Testis (tissue), 3 donors: ENCODE results near the gene ARID1B. TPM values are rescaled to one million over a fixed set of nuclear protein-coding genes. Genes with fewer than 3 reads are reported as not detected.

Experiments
- DNase-seq: peaks from one replicate; pipeline ENCODE4 v3.0.0-alpha.2; 2019
- H3K27ac ChIP-seq, 2 donors: fragments of 200-600 bp; sonication (generic); one replicate each; pipeline ENCODE4 v1.5.1; 2019
- H3K27me3 ChIP-seq: fragments of 200-600 bp; sonication (generic); one replicate; pipeline ENCODE4 v1.5.1; 2019
- H3K36me3 ChIP-seq: fragments of 200-600 bp; sonication (generic); one replicate; pipeline ENCODE4 v1.5.1; 2017; ENCODE audit warnings: low read depth; ENCODE audit errors: missing control alignments
- H3K4me1 ChIP-seq: fragments of 200-600 bp; sonication (generic); one replicate; pipeline ENCODE4 v1.5.1; 2019
- H3K4me3 ChIP-seq, 2 donors: fragments of 200-600 bp; sonication (generic); one replicate each; pipeline ENCODE4 v1.5.1; 2017 to 2019
- H3K9me3 ChIP-seq: fragments of 200-600 bp; sonication (generic); one replicate; pipeline ENCODE4 v1.5.1; 2017
- POLR2A ChIP-seq: fragments of 450-650 bp; IDR thresholded peaks from one replicate; pipeline ENCODE4 v1.6.1; 2017; ENCODE audit warnings: antibody characterized with exemption, mild to moderate bottlenecking, moderate library complexity
- WGBS, 2 donors: methylation state at CpG; one replicate each; pipeline ENCODE4 v1.1.5; 2018; 5-methylcytosine and 5-hydroxymethylcytosine counted together
- intact Hi-C: fragments of 100-400 bp; cut with DNase I; formaldehyde crosslinking; loops from one replicate; pipeline ENCODE4 v1.15.1; 2023; ENCODE audit warnings: low total_unique reads
- polyA plus RNA-seq: library from polyadenylated mRNA; stranded (reverse); fragments of 350-450 nt; fragmentation: Illumina TruSeq; extraction: RNeasy Lipid Tissue Mini Kit (QIAGEN cat#74804); gene quantifications from one replicate; pipeline ENCODE4 v1.2.3, GENCODE V29; 2014; ENCODE audit warnings: low read depth, low replicate concordance; ENCODE audit not compliant: insufficient read depth
- total RNA-seq, 2 donors: library from RNA; depleted of rRNA; stranded (reverse); fragments of >200 nt; gene quantifications; one replicate each; pipeline ENCODE4 v1.2.3, GENCODE V29; 2016
- TF ChIP-seq, protein P1 (sequence below), 3 experiments: fragments of 450-650 bp in 2 of 3; fragments of 200-600 bp in 1 of 3; sonication (generic) in 1 of 3; IDR thresholded peaks; one replicate each; pipeline ENCODE4 v1.5.1; 2016 to 2019; ENCODE audit warnings: antibody characterized with exemption in 3 of 3, mild to moderate bottlenecking in 2 of 3, moderate library complexity in 1 of 3

ARID1B gene
- total and polyA plus RNA-seq, 3 donors from 2014 or later = 26.2 to 126 (median 103) TPM

DNA sequence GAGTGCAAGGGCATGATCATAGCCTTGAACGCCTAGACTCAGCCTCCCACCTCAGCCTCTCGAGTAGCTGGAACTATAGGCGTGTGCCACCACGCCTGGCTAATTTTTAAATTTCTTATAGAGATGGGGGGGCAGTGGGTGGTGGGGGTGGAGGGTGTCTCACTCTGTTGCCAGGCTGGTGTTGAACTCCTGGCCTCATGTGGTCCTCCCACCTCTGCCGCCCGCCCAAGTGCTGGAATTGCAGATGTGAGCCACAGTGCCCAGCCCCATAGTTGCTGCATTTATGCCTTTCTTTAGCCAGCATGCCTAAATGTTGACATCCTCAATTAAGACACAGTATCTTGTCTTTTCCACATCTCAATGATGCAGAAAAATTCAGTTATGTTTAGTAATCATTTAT lies 171.1 kb downstream of the ARID1B start:
- no peaks in the 10 kb centered on the region for H3K27me3 ChIP-seq
- TF ChIP-seq, protein P1, sequence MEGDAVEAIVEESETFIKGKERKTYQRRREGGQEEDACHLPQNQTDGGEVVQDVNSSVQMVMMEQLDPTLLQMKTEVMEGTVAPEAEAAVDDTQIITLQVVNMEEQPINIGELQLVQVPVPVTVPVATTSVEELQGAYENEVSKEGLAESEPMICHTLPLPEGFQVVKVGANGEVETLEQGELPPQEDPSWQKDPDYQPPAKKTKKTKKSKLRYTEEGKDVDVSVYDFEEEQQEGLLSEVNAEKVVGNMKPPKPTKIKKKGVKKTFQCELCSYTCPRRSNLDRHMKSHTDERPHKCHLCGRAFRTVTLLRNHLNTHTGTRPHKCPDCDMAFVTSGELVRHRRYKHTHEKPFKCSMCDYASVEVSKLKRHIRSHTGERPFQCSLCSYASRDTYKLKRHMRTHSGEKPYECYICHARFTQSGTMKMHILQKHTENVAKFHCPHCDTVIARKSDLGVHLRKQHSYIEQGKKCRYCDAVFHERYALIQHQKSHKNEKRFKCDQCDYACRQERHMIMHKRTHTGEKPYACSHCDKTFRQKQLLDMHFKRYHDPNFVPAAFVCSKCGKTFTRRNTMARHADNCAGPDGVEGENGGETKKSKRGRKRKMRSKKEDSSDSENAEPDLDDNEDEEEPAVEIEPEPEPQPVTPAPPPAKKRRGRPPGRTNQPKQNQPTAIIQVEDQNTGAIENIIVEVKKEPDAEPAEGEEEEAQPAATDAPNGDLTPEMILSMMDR (IDR thresholded peaks at IDR 0.05) = no peak
- TF ChIP-seq POLR2A = no peak
- intact Hi-C loops = no loop called here
- WGBS, 2 donors = 87 to 90% methylated on average over 6 of the region's 6 CpGs
- no peaks in the 10 kb centered on the region for H3K36me3 ChIP-seq
- no peak overlapping the region for H3K27ac ChIP-seq
- H3K4me1 ChIP-seq = no peaks in the 10 kb centered on the region
- no peak overlapping the region for H3K4me3 ChIP-seq
- no peaks in the 10 kb centered on the region for H3K9me3 ChIP-seq
- no peak for DNase-seq

DNA sequence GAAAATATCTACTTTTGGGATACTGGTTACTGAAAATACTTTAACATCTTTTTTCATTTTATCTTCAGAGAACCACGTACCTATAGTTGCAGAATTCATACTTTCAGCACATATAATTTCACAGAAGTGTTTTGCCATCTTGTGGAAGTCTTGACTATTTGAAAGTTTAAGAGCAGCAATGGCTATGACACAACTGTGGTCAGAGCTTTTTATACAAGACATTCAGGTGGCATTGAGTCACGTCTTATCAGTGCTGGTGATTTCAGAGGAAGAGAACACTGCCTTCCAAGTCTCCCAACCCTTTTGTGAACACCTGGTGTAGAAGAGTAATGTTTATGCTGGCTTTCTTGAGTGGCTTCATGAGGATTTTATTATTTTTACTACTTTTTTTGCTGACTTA lies 171.6 kb downstream of the ARID1B start:
- TF ChIP-seq, protein P1 (IDR thresholded peaks at IDR 0.05) = no peak
- no peak for TF ChIP-seq POLR2A
- DNase-seq = no peak

DNA sequence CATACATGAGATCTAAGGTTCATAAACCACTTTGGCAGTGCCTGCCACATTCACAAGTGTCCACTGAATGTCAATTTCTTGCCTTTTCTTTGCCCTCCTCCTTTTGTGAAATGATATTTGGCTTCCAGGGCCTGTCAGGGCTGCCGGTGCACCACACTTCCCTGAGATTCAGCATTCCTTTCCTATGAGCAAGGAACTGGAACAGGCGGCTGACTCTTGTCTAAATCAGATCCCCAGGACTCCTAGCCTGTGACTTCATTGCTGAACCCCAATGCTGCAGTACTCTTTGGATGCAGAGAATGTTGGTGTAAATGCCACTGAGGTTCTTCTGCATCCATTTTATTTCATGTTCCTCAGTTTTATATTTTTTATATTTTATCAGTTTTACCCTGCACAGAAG lies 172.2 kb downstream of the ARID1B start:
- intact Hi-C loops = no loop called here
- H3K27ac ChIP-seq = no peak overlapping the region

More for the DNA sequence above, 171.6 kb downstream of the ARID1B start:
- intact Hi-C loops = no loop called here
- Histone ChIP-seq H3K27ac (no peak overlapping the region), H3K36me3 (no peaks in the 10 kb centered on the region), H3K4me1 (peaks cover 5% of the 10 kb centered on the region), H3K9me3 (no peaks in the 10 kb centered on the region), H3K27me3 (no peaks in the 10 kb centered on the region), H3K4me3 (no peak overlapping the region)
- WGBS, 2 donors = 68 to 77% methylated on average over 2 of the region's 2 CpGs

DNA sequence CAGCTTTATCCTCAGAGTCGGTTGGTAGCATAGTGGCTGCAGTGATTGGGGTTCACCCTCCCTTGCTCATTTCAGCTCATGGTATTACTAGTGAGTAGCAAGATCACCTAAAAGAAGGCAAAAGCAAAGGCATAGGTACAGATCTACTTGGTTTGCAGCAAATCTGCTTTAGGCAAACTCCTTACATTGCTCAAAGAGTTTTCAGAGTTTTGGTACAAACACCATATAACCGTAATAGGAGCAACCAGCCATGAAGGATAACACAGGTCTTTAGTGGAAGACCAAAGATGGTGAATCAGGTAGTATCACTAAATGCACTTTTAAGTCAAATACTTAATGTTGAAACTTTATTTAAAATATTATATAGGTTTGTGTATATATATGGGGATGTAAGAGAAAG lies 172.9 kb downstream of the ARID1B start:
- no peaks in the 10 kb centered on the region for H3K36me3 ChIP-seq
- TF ChIP-seq, protein P1 (IDR thresholded peaks at IDR 0.05) = no peak
- TF ChIP-seq POLR2A = no peak
- H3K27ac ChIP-seq = no peak overlapping the region
- intact Hi-C loops = no loop called here
- H3K9me3 ChIP-seq = no peaks in the 10 kb centered on the region
- DNase-seq = no peak
- H3K4me3 ChIP-seq = no peak overlapping the region
- no peaks in the 10 kb centered on the region for H3K27me3 ChIP-seq
- WGBS, 2 donors = 94 to 98% methylated on average over 2 of the region's 2 CpGs
- peaks cover 10% of the 10 kb centered on the region for H3K4me1 ChIP-seq

More for the DNA sequence above, 172.2 kb downstream of the ARID1B start:
- Histone ChIP-seq H3K27me3 (no peaks in the 10 kb centered on the region), H3K9me3 (no peaks in the 10 kb centered on the region), H3K36me3 (no peaks in the 10 kb centered on the region), H3K4me1 (peaks cover 10% of the 10 kb centered on the region), H3K4me3 (no peak overlapping the region)
- TF ChIP-seq, protein P1 (IDR thresholded peaks at IDR 0.05) = no peak
- TF ChIP-seq POLR2A = no peak
- DNase-seq = no peak
- 59 to 76% methylated on average over 2 of the region's 2 CpGs for WGBS, 2 donors

DNA sequence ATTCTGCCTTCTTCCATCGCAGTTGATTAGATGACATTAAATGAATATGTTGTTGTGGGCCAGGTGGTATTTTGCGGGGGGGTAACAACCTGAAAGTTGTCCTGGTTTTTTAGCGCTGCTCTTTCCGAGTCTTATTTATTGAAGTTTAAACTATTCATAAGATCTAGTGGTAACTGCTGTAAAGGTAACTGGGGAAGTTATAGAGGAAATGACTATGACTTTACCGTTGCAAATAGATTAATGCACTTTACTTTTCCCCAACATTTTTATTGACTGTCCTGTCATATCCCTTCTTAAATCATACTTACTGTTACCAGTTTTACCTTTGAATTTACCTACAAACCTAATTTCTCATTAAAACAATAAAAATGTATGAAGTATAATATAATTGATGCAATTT lies 173.4 kb downstream of the ARID1B start:
- no peak for DNase-seq
- Histone ChIP-seq H3K9me3 (no peaks in the 10 kb centered on the region), H3K27me3 (no peaks in the 10 kb centered on the region), H3K36me3 (no peaks in the 10 kb centered on the region), H3K4me1 (peaks cover 10% of the 10 kb centered on the region), H3K27ac (no peak overlapping the region), H3K4me3 (no peak overlapping the region)
- 90 to 93% methylated on average over 5 of the region's 5 CpGs for WGBS, 2 donors
- intact Hi-C loops = no loop called here
- TF ChIP-seq, protein P1 (IDR thresholded peaks at IDR 0.05) = no peak
- TF ChIP-seq POLR2A = no peak
